Hepatocyte (in vitro differentiated cells): ENCODE data around the gene HELZ2. TPM values are rescaled to one million over a fixed set of nuclear protein-coding genes. Genes with fewer than 3 reads are reported as not detected.

ENCODE experiments used
- DNase-seq: peaks from one replicate; pipeline ENCODE4 v3.0.0-alpha.2; 2016; ENCODE audit warnings: low spot score
- H2AFZ ChIP-seq: fragments of 200-600 bp; sonication (generic); 2 replicates; pipeline ENCODE4 v1.6.0; 2016; ENCODE audit warnings: antibody characterized with exemption, mild to moderate bottlenecking
- H3K27ac ChIP-seq: fragments of 200-600 bp; sonication (generic); 2 replicates; pipeline ENCODE4 v1.5.1; 2016; ENCODE audit warnings: mild to moderate bottlenecking
- H3K27me3 ChIP-seq: fragments of 200-600 bp; sonication (generic); 2 replicates; pipeline ENCODE4 v1.6.1; 2016
- H3K36me3 ChIP-seq: fragments of 200-600 bp; sonication (generic); replicated peaks from 2 replicates; pipeline ENCODE4 v1.5.1; 2016; ENCODE audit warnings: low read depth; ENCODE audit not compliant: insufficient read depth
- H3K4me1 ChIP-seq: fragments of 200-600 bp; sonication (generic); 2 replicates; pipeline ENCODE4 v1.5.1; 2016; ENCODE audit warnings: mild to moderate bottlenecking, moderate library complexity; ENCODE audit not compliant: insufficient read depth
- H3K4me2 ChIP-seq: fragments of 200-600 bp; sonication (generic); 2 replicates; pipeline ENCODE4 v1.6.0; 2016
- H3K4me3 ChIP-seq: fragments of 200-600 bp; sonication (generic); 2 replicates; pipeline ENCODE4 v1.5.1; 2016; ENCODE audit warnings: mild to moderate bottlenecking
- H3K79me2 ChIP-seq: fragments of 200-600 bp; sonication (generic); 2 replicates; pipeline ENCODE4 v1.6.0; 2017; ENCODE audit warnings: mild to moderate bottlenecking
- H3K9me2 ChIP-seq: fragments of 200-600 bp; sonication (generic); replicated peaks from 2 replicates; pipeline ENCODE4 v1.6.0; 2017; ENCODE audit warnings: mild to moderate bottlenecking; ENCODE audit not compliant: insufficient read depth
- H3K9me3 ChIP-seq: fragments of 200-600 bp; sonication (generic); 2 replicates; pipeline ENCODE4 v1.5.1; 2016; ENCODE audit warnings: low read depth, mild to moderate bottlenecking
- H4K20me1 ChIP-seq: fragments of 200-600 bp; sonication (generic); 2 replicates; pipeline ENCODE4 v1.6.0; 2016; ENCODE audit warnings: mild to moderate bottlenecking; ENCODE audit not compliant: insufficient read depth, poor library complexity, severe bottlenecking
- CTCF ChIP-seq: fragments of 200-600 bp; sonication (generic); IDR thresholded peaks from 2 replicates; pipeline ENCODE4 v1.5.1; 2016; ENCODE audit warnings: antibody characterized with exemption, mild to moderate bottlenecking; ENCODE audit not compliant: poor library complexity
- EZH2 ChIP-seq: fragments of 200-600 bp; sonication (generic); IDR thresholded peaks from 2 replicates; pipeline ENCODE4 v1.6.1; 2016; ENCODE audit warnings: antibody characterized with exemption, mild to moderate bottlenecking, borderline replicate concordance
- EZH2phosphoT487 ChIP-seq: fragments of 200-600 bp; sonication (generic); IDR thresholded peaks from one replicate; pipeline ENCODE4 v1.6.1; 2018; ENCODE audit warnings: antibody characterized with exemption, mild to moderate bottlenecking, low read depth, moderate library complexity; ENCODE audit not compliant: unreplicated experiment, severe bottlenecking
- WGBS: methylation state at CpG from one replicate; pipeline ENCODE4 v1.1.6; 2016; ENCODE audit warnings: low lambda C conversion rate; ENCODE audit errors: missing lambda C conversion rate; 5-methylcytosine and 5-hydroxymethylcytosine counted together
- polyA plus RNA-seq: library from polyadenylated mRNA; unstranded; fragments of >200 nt; fragmentation: Nextera tagmentation; extraction: Ambion mirVana; gene quantifications from 2 replicates; pipeline ENCODE4 v1.2.1, GENCODE V29; 2016
- total RNA-seq: library from RNA; depleted of rRNA; stranded (reverse); fragments of >200 nt; gene quantifications from 2 replicates; pipeline ENCODE4 v1.2.3, GENCODE V29; 2014

Gene HELZ2
- total and polyA plus RNA-seq, 2 experiments from 2014 or later = 4.6 to 17.0 TPM

GRCh38 chr20:63558804-63559484, 15.1 kb downstream of the HELZ2 start:
- TF ChIP-seq EZH2phosphoT487 = no peak
- no peak for TF ChIP-seq EZH2
- no peak for TF ChIP-seq CTCF
- no peaks in the 10 kb centered on the region for H3K9me2 ChIP-seq
- no peaks in the 10 kb centered on the region for H3K27me3 ChIP-seq
- WGBS = 94% methylated on average over 12 of the region's 14 CpGs
- no peak overlapping the region for H2AFZ ChIP-seq
- H3K79me2 ChIP-seq = no peaks in the 10 kb centered on the region
- no peak overlapping the region for H3K27ac ChIP-seq
- H3K4me2 ChIP-seq = no peak overlapping the region
- no peaks in the 10 kb centered on the region for H3K36me3 ChIP-seq
- no peak for DNase-seq
- no peaks in the 10 kb centered on the region for H3K4me1 ChIP-seq
- no peaks in the 10 kb centered on the region for H4K20me1 ChIP-seq
- H3K4me3 ChIP-seq = no peak overlapping the region
- no peaks in the 10 kb centered on the region for H3K9me3 ChIP-seq

GRCh38 chr20:63557481-63557891, 16.6 kb downstream of the HELZ2 start:
- Histone ChIP-seq H3K4me1 (no peaks in the 10 kb centered on the region), H3K9me3 (no peaks in the 10 kb centered on the region), H3K79me2 (no peaks in the 10 kb centered on the region), H3K4me3 (no peak overlapping the region), H4K20me1 (no peaks in the 10 kb centered on the region), H2AFZ (no peak overlapping the region), H3K36me3 (no peaks in the 10 kb centered on the region), H3K9me2 (no peaks in the 10 kb centered on the region), H3K27ac (no peak overlapping the region), H3K27me3 (no peaks in the 10 kb centered on the region), H3K4me2 (no peak overlapping the region)
- 91% methylated on average over 9 of the region's 19 CpGs for WGBS
- no peak for TF ChIP-seq CTCF
- TF ChIP-seq EZH2 = no peak
- no peak for TF ChIP-seq EZH2phosphoT487
- DNase-seq = no peak

GRCh38 chr20:63556873-63557478, 17.1 kb downstream of the HELZ2 start:
- Histone ChIP-seq H4K20me1 (no peaks in the 10 kb centered on the region), H3K27me3 (no peaks in the 10 kb centered on the region)

More at GRCh38 chr20:63556873-63557478, 17.1 kb downstream of the HELZ2 start:
- Histone ChIP-seq H3K4me3 (no peak overlapping the region), H3K4me1 (no peaks in the 10 kb centered on the region), H2AFZ (no peak overlapping the region), H3K79me2 (no peaks in the 10 kb centered on the region), H3K36me3 (no peaks in the 10 kb centered on the region), H3K9me2 (no peaks in the 10 kb centered on the region), H3K4me2 (no peak overlapping the region), H3K9me3 (no peaks in the 10 kb centered on the region), H3K27ac (no peak overlapping the region)
- no peak for TF ChIP-seq EZH2phosphoT487
- no peak for TF ChIP-seq CTCF
- 88% methylated on average over 13 of the region's 23 CpGs for WGBS
- DNase-seq = no peak
